Activated CD4-positive, alpha-beta T cell treated with anti-CD3 and anti-CD28 coated beads, Interleukin-2, amount 10 ng/mL, durations not matched to agents 24 days and 14 days (primary cell): ENCODE results near the gene GUCA1A. TPM values are rescaled to one million over a fixed set of nuclear protein-coding genes. Genes with fewer than 3 reads are reported as not detected.
"Not testable (repeated sequence)": the region's sequence is repeated elsewhere in the genome, so short reads cannot be mapped to it uniquely, and the experiment has no call there.

Experiments used
- DNase-seq: peaks from one replicate; pipeline ENCODE4 v3.0.0; 2022
- H3K27ac Mint-ChIP-seq: one replicate; pipeline ENCODE4 v1.8.0; 2022; ENCODE audit warnings: mild to moderate bottlenecking, mixed read lengths
- H3K27me3 Mint-ChIP-seq: one replicate; pipeline ENCODE4 v1.8.0; 2022; ENCODE audit warnings: mixed read lengths
- H3K36me3 Mint-ChIP-seq: one replicate; pipeline ENCODE4 v1.8.0; 2022; ENCODE audit warnings: low read depth, mild to moderate bottlenecking, mixed read lengths
- H3K4me1 Mint-ChIP-seq: one replicate; pipeline ENCODE4 v1.8.0; 2021; ENCODE audit warnings: mixed read lengths
- H3K4me3 Mint-ChIP-seq: one replicate; pipeline ENCODE4 v1.8.0; 2022; ENCODE audit warnings: mild to moderate bottlenecking, moderate library complexity, mixed read lengths
- H3K9me3 Mint-ChIP-seq: one replicate; pipeline ENCODE4 v1.8.0; 2021; ENCODE audit warnings: mixed read lengths
- intact Hi-C: fragments of 100-400 bp; cut with micrococcal nuclease; formaldehyde crosslinking; loops from one replicate; pipeline ENCODE4 v1.15.1; 2023
- total RNA-seq: library from RNA; stranded (reverse); gene quantifications from 2 replicates; pipeline ENCODE4 v1.2.3, GENCODE V29; 2022

GUCA1A gene
- total RNA-seq, 1 donor from 2014 or later, result not detected

DNA sequence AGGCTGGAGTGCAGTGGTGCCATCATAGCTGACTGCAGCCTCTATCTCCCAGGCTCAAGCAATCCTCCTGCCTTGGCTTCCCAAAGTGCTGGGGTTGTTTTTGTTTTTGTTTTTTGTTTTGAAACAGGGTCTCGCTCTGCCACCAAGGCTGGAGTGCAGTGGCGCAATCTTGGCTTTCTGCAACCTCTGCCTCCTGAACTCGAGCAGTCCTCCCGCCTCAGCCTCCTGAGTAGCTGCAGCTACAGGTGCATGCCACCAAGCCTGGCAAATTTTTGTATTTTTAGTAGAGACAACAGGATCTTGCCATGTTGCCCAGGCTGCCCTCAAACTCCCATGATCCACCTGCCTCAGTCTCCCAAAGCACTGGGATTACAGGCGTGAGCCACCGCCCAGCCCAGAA, 35.0 kb upstream of the GUCA1A start:
- intact Hi-C loops, result no loop called here
- Mint-ChIP-seq H3K27ac (no peak overlapping the region), H3K4me3 (no peak overlapping the region), H3K4me1 (peaks cover 12% of the 10 kb centered on the region), H3K27me3 (peaks cover 31% of the 10 kb centered on the region), H3K36me3 (no peaks in the 10 kb centered on the region), H3K9me3 (no peaks in the 10 kb centered on the region)
- DNase-seq, result no peak

DNA sequence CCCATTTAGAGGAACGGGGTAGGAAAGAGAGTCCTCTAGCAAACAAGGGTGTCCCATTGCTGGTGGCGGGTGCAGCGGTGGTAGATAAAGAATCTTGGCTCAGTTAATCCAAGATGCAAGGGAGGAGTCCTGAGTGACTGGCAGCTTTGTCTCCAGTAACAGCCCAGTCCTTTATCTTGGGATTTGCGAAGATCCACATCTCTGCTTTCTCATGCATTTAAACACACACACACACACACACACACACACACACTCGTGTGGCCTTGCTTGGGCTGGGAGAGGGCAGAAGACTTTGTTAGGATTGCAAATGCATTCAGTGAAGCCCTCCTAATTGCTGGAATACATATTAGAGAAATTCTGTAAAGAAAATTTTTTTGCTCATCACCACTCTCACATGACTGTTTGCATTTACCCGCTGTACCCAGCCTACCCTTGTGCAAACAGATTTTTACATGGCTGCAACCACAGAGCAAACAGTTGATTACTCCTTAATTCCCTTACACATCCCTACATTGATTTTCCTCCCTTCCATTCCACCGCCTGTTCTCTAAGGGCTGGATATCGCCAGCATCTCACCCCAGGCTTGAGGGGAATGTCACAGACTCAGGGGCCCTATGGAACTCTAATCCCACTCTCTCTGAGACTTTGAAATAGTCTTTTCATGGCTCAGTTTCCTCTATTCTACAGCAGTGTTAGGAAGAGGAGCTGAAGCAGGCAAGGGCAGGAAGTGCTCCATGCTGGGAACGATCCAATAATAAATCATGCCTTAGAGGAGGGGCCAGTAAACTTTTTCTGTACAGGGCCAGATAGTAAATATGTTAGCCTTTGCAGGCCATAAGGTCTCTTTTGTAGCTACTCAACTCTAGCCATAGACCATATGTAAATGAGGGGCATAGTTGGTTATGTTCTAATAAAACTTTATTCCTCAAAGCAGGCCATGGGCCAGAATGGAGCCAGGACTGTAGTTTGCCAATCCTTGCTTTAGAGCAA, 34.2 kb upstream of the GUCA1A start:
- intact Hi-C loops, result no loop called here
- H3K9me3 Mint-ChIP-seq, result no peaks in the 10 kb centered on the region

DNA sequence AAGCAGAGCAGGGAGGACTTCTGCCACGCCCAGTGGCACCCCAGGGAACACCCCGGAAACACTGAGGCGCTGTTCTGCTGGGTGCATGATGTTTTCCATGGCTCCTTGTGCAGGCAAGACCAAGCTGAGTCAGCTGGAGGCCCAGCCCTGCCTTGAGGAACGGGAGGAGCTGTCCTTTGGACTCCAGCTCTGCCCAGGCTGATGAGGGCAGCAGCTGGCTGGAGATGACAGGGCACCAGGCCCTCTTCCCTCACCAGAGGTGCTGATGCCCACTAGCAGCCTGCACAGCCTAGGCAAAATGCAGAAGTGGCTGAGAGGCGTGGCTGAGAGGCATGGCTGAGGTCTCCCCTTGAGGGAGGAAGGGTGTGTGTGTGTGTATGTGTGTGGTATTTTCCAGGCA, 33.1 kb upstream of the GUCA1A start:
- no peak overlapping the region for H3K27ac Mint-ChIP-seq
- no peaks in the 10 kb centered on the region for H3K9me3 Mint-ChIP-seq

More for the DNA sequence above, 34.2 kb upstream of the GUCA1A start:
- Mint-ChIP-seq H3K27me3 (peaks cover 38% of the 10 kb centered on the region), H3K36me3 (no peaks in the 10 kb centered on the region), H3K27ac (no peak overlapping the region), H3K4me1 (peaks cover 12% of the 10 kb centered on the region), H3K4me3 (no peak overlapping the region)
- DNase-seq, result no peak

DNA sequence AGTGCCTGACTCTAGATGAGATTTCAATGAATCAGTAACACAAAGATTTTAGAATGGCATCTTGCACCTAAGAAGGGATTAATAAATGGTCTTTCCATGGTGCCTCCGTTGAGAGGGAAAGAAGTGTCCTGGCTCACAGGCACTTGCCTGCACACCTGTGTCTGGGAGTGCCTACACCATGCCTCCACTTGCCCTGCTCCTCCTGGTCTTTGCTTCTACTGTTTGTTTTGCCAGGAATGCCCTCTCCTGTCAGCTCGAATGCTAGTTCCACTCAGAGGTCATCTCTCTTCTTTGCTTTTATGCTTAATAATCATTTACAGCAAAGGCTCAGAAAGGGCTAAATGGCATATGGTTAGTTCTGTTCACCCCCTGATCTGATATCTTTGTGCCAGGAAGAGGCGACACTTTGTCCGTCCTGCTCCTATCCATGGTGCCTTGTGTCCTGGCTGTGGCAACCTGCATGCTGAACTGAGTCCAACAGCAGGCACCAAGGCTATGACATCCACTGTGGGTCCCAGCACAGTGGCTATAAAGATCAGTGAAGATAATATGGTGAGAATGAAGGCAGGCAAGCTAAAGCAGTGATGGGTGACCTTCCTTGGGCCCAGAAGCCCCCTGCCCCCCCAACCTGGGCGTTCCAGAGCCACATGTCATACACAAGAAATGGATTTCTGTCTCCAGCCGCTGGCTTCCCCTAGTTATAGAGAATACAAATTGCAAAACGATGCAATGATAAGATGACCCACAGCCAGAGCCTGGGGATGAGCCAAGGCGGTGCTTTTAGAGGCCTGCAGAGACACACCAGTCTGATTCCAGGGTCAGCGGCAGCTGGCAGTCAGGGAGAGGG, 32.2 kb upstream of the GUCA1A start:
- Mint-ChIP-seq H3K4me3 (no peak overlapping the region), H3K4me1 (peaks cover 12% of the 10 kb centered on the region)

More for the DNA sequence above, 33.1 kb upstream of the GUCA1A start:
- no peak for DNase-seq
- H3K36me3 Mint-ChIP-seq, result no peaks in the 10 kb centered on the region
- peaks cover 40% of the 10 kb centered on the region for H3K27me3 Mint-ChIP-seq
- peaks cover 12% of the 10 kb centered on the region for H3K4me1 Mint-ChIP-seq
- no peak overlapping the region for H3K4me3 Mint-ChIP-seq
- intact Hi-C loops, result no loop called here

DNA sequence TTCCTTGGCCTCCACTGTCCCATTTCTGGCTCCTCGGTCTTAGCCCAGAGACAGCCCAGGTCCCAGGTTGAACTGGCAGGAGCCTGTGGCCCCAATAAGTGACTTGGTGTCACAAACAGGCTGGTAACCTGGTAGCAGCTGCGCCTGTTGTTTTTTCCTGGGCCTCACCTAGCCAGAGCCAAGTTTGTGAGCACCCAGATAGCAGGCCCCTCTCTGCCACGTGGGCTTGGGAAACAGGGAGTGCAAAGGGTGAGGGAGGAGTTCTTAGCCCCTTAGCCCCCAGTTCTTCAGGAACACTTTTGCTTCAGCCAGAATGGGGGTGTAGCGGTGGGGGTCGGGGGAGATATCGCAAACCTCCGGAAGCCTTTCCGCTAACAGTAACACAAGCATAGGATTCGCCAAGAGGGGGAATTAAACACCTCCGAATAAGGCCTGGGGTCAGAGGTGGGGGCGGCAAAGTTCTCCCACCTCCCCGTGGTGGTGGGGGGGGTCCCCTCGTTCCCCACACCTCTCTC, 31.5 kb upstream of the GUCA1A start:
- Mint-ChIP-seq H3K9me3 (no peaks in the 10 kb centered on the region), H3K4me3 (no peak overlapping the region)

More for the DNA sequence above, 32.2 kb upstream of the GUCA1A start:
- H3K9me3 Mint-ChIP-seq, result no peaks in the 10 kb centered on the region
- H3K27me3 Mint-ChIP-seq, result peaks cover 44% of the 10 kb centered on the region
- intact Hi-C loops, result no loop called here
- no peak for DNase-seq
- H3K36me3 Mint-ChIP-seq, result no peaks in the 10 kb centered on the region
- H3K27ac Mint-ChIP-seq, result no peak overlapping the region

DNA sequence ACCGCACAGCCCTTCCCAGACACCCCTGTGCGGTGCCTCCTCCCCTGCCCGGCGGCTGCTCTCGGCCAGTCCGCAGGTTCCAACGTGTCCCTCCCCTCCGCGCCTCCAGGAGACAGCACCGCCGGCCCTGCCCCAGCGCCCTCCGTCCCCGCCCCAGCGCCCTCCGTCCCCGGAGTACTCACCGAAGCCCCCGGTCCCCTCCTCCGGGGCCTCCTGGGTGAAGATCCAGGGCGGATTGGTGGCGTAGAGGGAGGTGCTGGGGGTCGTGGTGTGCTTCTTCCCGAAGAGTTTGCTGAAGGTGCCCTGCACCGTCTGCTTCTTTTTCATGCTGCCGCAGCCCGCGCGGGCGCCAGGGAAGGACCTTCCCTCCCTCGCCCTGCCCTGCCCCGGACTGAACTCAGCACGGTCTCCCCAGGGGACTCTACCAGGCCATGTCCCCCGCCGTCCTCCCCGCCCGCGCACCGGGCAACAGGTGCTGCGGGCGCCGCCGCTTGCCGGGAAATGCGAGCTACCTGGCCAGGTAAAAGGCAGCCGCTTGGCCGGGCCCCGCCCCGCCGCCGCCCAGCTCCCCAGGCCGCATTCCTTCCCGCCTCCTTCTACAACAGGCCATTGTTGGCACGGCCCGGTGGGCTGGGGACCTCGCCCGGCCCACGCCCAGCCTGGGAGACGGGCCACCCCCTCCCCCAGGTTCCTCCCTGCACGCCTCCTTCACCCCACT, 30.9 kb upstream of the GUCA1A start, which contains the start of gene C6orf132:
C6orf132 (minus strand) TSS at position 503 of the 718 bp plus-strand sequence; CDS start at position 327, 176 bp downstream.
- Mint-ChIP-seq H3K4me1 (peaks cover 3% of the 10 kb centered on the region), H3K9me3 (no peaks in the 10 kb centered on the region), H3K4me3 (peak within 1 kb of the TSS; percentile 20), H3K27me3 (peaks cover 44% of the 10 kb centered on the region), H3K36me3 (no peaks in the 10 kb centered on the region), H3K27ac (peak within 1 kb of the TSS; percentile 35)
- intact Hi-C loops, result no loop called here
- no peak for DNase-seq

More for the DNA sequence above, 31.5 kb upstream of the GUCA1A start:
- no peaks in the 10 kb centered on the region for H3K36me3 Mint-ChIP-seq
- no peak for DNase-seq
- peaks cover 44% of the 10 kb centered on the region for H3K27me3 Mint-ChIP-seq
- intact Hi-C loops, result no loop called here
- H3K27ac Mint-ChIP-seq, result no peak overlapping the region
- H3K4me1 Mint-ChIP-seq, result peaks cover 8% of the 10 kb centered on the region

DNA sequence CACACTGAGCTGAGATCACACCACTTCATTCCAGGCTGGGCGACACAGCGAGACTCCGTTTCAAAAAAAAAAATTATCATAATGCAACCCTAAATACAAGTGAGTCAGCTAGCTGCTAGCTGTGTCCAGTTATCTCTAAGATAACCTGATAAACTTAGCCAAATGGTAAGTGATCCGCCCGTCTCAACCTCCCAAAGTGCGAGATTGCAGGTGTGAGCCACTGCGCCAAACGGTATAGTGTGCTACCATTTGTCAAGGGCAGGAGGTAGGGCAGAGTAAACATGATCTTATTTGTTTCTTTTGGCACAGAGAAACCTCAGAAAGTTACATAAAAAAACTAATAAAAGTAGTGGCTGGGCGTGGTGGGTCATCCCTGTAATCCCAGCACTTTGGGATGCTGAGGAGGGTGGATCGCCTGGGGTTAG, 26.0 kb upstream of the GUCA1A start:
- peaks cover 22% of the 10 kb centered on the region for H3K27me3 Mint-ChIP-seq
- H3K27ac Mint-ChIP-seq, result no peak overlapping the region
- H3K4me1 Mint-ChIP-seq, result peaks cover 2% of the 10 kb centered on the region
- DNase-seq, result no peak
- H3K4me3 Mint-ChIP-seq, result no peak overlapping the region
- no peaks in the 10 kb centered on the region for H3K36me3 Mint-ChIP-seq
- intact Hi-C loops, result no loop called here
- H3K9me3 Mint-ChIP-seq, result no peaks in the 10 kb centered on the region

DNA sequence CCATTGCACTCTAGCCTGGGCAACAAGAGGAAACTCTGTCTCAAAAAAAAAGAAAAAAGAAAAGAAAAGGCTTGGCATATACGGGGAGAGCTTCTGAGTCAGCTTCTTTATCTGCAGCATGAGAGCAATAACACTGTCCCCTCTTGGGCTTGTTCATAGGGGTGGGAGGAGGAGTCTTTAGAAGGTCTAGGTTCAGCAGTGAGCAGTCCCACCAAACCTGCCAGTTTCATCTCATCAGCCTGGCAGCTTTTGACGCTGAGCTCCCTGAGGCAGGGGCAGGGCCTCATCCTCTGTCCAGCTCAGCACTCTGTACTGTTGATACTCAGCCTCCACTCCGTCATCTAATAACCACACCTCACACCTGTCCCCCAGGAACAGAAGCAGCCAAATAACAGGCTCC, 25.1 kb upstream of the GUCA1A start:
- no peak overlapping the region for H3K27ac Mint-ChIP-seq
- H3K27me3 Mint-ChIP-seq, result peaks cover 17% of the 10 kb centered on the region
- no peak for DNase-seq
- H3K4me3 Mint-ChIP-seq, result no peak overlapping the region
- intact Hi-C loops, result no loop called here
- no peaks in the 10 kb centered on the region for H3K36me3 Mint-ChIP-seq
- no peaks in the 10 kb centered on the region for H3K9me3 Mint-ChIP-seq
- H3K4me1 Mint-ChIP-seq, result no peaks in the 10 kb centered on the region

DNA sequence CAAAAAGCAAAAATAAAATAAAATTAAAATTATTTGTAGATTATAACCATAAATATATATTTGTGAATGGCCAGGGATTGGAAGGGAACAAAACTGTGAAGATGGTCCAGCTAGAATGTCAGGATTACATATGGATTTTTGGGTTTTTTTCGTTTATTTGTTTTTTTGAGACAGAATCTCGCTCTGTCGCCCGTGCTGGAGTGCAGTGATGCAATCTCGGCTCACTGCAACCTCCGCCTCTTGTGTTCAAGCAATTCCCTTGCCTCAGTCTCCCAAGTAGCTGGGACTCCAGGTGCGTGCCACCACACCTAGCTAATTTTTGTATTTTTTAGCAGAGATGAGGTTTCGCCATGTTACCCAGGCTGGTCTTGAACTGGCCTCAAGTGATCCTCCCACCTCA, 22.9 kb upstream of the GUCA1A start:
- DNase-seq, result no peak
- no peaks in the 10 kb centered on the region for H3K4me1 Mint-ChIP-seq
- H3K27me3 Mint-ChIP-seq, result peaks cover 8% of the 10 kb centered on the region
- no peak overlapping the region for H3K27ac Mint-ChIP-seq
- H3K36me3 Mint-ChIP-seq, result no peaks in the 10 kb centered on the region
- no peak overlapping the region for H3K4me3 Mint-ChIP-seq
- intact Hi-C loops, result no loop called here
- no peaks in the 10 kb centered on the region for H3K9me3 Mint-ChIP-seq

DNA sequence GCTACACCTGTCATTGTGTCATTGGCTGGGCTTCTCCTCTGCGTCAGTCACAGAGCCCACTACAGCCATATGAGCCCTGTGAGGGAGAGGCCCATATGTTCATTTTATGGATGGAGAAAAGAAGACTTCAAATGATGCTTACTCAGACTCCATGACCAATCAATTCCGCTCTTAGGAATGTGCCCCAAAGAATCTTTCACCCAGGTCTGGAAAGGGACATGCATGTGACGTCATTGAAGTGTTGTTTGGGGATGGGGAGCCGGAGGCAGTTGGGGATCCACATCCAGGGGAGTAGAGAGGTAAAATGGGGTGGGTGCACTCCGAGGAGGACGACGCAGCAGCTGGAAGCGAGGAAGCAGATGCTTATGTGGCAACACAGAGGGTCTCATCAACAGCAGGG, 21.1 kb upstream of the GUCA1A start:
- Mint-ChIP-seq H3K27ac (no peak overlapping the region), H3K9me3 (no peaks in the 10 kb centered on the region), H3K4me3 (no peak overlapping the region), H3K36me3 (no peaks in the 10 kb centered on the region), H3K4me1 (no peaks in the 10 kb centered on the region), H3K27me3 (peaks cover 4% of the 10 kb centered on the region)
- no peak for DNase-seq
- intact Hi-C loops, result no loop called here

DNA sequence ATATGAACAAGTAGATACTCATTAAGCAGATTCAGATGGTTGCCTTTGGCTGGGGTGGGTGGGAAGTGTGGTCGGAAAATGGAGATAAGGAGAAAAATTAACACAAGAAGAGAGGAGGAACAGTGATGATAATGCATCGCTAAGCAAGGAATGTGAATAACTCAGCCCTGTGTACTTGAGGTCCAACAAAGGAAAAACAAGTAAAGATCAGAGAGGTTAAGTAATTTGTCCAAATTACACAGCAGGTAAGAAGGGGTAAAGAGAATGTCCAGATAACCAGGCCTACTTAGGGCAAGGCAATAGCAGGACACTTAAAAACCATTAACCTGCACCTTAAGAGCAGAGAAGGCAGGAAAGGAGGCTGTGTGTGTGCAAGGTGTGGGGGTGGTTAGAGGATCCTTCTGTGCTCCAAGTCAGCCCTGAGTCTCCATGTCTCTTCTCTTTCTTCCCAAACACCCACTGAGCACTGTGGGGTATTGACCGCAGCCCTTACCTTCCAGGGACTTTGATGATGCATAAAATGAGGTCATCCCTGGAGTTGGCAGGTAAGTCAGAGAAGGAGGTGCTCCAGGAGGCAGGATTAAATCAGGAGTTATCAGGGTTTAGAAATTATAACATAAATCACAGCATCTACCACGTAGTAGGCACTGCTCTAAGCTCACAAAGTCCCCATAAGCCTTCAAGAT, 20.5 kb upstream of the GUCA1A start:
- H3K4me3 Mint-ChIP-seq, H3K27me3 Mint-ChIP-seq, intact Hi-C loops: not testable (repeated sequence)

DNA sequence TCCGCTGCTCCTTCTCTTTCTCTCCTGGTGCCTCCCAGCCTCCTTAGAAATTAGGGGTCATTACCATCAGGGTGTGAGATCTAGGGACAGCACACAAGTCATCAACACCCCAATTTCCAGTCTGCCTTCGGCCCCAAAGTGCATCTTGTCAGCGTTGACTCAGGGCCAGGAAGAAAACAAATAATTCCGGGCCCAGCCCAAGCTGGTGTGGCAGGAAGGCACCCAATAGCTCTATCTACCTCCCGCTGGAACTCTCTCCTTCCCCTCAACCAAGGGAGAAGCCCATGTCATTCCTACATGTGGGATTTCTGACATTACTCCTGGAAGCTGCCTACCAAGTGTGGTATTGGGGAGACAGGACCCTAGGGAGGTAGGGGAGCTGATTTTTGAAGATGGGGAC, 19.2 kb upstream of the GUCA1A start:
- peaks cover 4% of the 10 kb centered on the region for H3K27me3 Mint-ChIP-seq
- intact Hi-C loops, result no loop called here
- no peaks in the 10 kb centered on the region for H3K9me3 Mint-ChIP-seq
- no peak overlapping the region for H3K4me3 Mint-ChIP-seq
- H3K27ac Mint-ChIP-seq, result no peak overlapping the region
- no peak for DNase-seq
- no peaks in the 10 kb centered on the region for H3K36me3 Mint-ChIP-seq
- no peaks in the 10 kb centered on the region for H3K4me1 Mint-ChIP-seq

More for the DNA sequence above, 20.5 kb upstream of the GUCA1A start:
- H3K27ac Mint-ChIP-seq, H3K36me3 Mint-ChIP-seq, H3K4me1 Mint-ChIP-seq, DNase-seq, H3K9me3 Mint-ChIP-seq: not testable (repeated sequence)
